OCI-M2 (cell line): ENCODE data around the gene GUCY1A1.

Source experiments
- DNase-seq: peaks from one replicate; lab custom pipeline; 2025; ENCODE audit not compliant: unreplicated experiment; lab: John Stamatoyannopoulos, UW

The GUCY1A1 gene

GRCh38 chr4:155772459-155773195 is 106.0 kb downstream of the GUCY1A1 start:
- no peak for DNase-seq

- no peak for DNase-seq
Observed at GRCh38 chr4:155773196-155773800, 106.7 kb downstream of the GUCY1A1 start.

GRCh38 chr4:155774033-155774432 is 107.4 kb downstream of the GUCY1A1 start:
- no peak for DNase-seq

GRCh38 chr4:155777971-155778735 is 111.5 kb downstream of the GUCY1A1 start:
- DNase-seq: no peak

- DNase-seq: no peak
Observed at GRCh38 chr4:155780775-155781174, 114.1 kb downstream of the GUCY1A1 start.

GRCh38 chr4:155781249-155781831 is 114.7 kb downstream of the GUCY1A1 start:
- DNase-seq: no peak
